Measurements from ENCODE around the gene NEK6.

Gene NEK6

DNA sequence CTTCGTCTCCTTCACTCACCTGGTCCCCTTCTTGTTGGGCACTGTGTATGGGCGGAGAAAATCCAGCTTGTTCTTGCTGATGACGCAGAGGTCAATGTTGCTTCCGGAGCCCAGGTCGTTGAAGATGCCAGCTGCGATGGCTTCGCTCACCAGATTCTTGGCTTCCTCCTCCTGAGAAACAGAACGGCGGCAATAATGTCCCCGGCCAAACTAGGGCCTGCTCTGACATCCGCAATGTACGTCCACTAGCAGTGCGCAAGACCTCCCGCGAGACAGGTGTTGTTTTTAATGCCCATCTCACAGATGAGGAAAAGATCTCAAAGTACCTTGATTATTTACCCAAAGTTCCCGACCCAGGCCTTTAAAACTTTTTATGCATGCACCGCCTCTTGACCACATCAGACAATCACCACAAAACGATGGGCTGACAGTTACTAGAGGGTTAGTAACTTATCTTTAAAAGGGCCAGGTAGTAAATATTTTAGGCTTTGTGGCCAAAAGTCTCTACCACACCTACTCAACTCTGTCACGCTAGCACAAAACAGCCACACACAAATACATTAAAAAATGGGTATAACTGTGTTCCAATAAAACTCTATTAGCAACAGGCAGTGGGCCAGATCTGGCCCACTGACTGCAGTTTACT is 99.1 kb downstream of the NEK6 start:
- no peak overlapping the region for H3K4me2 ChIP-seq
- H4K20me1 ChIP-seq (ENCODE audit: insufficient read depth) = 0 out of 2 replicates have a peak, but pooled peaks cover 7% of the 10 kb centered on the region
- TF ChIP-seq, protein P1, sequence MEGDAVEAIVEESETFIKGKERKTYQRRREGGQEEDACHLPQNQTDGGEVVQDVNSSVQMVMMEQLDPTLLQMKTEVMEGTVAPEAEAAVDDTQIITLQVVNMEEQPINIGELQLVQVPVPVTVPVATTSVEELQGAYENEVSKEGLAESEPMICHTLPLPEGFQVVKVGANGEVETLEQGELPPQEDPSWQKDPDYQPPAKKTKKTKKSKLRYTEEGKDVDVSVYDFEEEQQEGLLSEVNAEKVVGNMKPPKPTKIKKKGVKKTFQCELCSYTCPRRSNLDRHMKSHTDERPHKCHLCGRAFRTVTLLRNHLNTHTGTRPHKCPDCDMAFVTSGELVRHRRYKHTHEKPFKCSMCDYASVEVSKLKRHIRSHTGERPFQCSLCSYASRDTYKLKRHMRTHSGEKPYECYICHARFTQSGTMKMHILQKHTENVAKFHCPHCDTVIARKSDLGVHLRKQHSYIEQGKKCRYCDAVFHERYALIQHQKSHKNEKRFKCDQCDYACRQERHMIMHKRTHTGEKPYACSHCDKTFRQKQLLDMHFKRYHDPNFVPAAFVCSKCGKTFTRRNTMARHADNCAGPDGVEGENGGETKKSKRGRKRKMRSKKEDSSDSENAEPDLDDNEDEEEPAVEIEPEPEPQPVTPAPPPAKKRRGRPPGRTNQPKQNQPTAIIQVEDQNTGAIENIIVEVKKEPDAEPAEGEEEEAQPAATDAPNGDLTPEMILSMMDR (conservative IDR thresholded peaks at IDR 0.05; ENCODE audit: low read depth, low read length) = no peak
- no peaks in the 10 kb centered on the region for H3K27me3 ChIP-seq (ENCODE audit: insufficient read depth, low read depth)
- peaks cover 22% of the 10 kb centered on the region; the same call in 1 of the 2 replicates for H3K79me2 ChIP-seq (ENCODE audit: insufficient read depth, low read depth)
- H3K27ac ChIP-seq = no peak overlapping the region
- H3K9ac ChIP-seq = no peak overlapping the region
- no peaks in the 10 kb centered on the region for H3K36me3 ChIP-seq (ENCODE audit: insufficient read depth)
- no peak overlapping the region for H2AFZ ChIP-seq (ENCODE audit: low read depth)
- no peak overlapping the region for H3K4me3 ChIP-seq (IDR thresholded peaks at IDR 0.05; ENCODE audit: insufficient read depth, low read depth, low read length)
- no peaks in the 10 kb centered on the region for H3K4me1 ChIP-seq (ENCODE audit: low read depth, poor library complexity, severe bottlenecking)

DNA sequence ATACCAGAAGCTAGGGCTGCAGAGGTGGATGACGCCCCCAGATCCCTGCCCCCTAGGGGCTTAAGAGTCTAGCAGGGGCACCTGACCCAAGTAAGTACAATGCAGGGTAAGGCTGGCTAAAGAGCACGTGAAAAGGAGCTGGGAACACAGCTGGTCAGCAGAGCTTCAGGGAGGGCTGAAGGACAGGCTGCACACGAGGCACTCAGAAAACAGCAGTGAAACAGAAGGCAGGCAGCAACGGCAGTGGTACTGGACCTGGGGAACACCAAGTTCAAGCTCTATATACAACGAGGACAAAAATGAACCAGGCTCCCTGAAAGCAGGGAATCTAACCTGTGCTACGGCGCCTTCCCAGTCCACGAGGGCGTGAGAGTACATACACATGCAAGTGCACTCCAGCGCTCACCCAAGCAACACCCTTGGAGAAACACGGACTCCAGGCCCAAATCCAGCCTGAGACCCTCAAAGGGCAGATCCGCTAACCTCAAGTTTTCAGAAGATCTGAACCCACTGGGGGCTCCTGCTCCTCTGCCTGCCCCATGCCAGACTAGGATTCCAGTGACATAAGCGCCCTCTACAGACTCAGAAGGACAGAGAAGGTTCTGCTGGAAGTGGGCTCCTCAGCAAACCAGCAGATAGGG is 100.1 kb downstream of the NEK6 start:
- H3K9ac ChIP-seq = no peak overlapping the region
- H3K36me3 ChIP-seq (ENCODE audit: insufficient read depth) = no peaks in the 10 kb centered on the region

DNA sequence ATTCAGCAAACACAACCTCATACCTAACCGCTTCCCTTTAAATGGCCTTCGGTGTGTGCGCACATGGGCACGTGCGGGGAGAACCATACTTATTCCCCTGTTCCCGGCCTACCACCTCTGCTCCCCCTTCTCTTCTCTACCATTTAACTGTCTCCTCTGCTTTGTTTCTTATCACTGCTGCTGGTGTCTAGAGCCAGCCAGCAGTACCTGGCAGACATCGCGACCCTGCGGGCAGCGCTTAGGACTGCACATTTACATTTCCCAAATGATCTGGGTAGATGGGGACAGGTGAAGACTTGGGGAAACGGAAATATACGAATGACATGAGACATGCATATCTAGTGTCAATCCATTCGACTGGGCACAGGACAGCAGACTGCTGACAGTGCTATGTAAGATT is 100.9 kb downstream of the NEK6 start:
- H2AFZ ChIP-seq (ENCODE audit: low read depth) = no peak overlapping the region
- no peak overlapping the region for H3K4me3 ChIP-seq (IDR thresholded peaks at IDR 0.05; ENCODE audit: insufficient read depth, low read depth, low read length)
- no peak overlapping the region for H3K9ac ChIP-seq
- no peaks in the 10 kb centered on the region for H3K36me3 ChIP-seq (ENCODE audit: insufficient read depth)
- no peak overlapping the region for H3K27ac ChIP-seq
- H3K4me1 ChIP-seq (ENCODE audit: low read depth, poor library complexity, severe bottlenecking) = no peaks in the 10 kb centered on the region
- peaks cover 22% of the 10 kb centered on the region; the same call in 1 of the 2 replicates for H3K79me2 ChIP-seq (ENCODE audit: insufficient read depth, low read depth)
- 0 out of 2 replicates have a peak, but pooled peaks cover 7% of the 10 kb centered on the region for H4K20me1 ChIP-seq (ENCODE audit: insufficient read depth)
- H3K27me3 ChIP-seq (ENCODE audit: insufficient read depth, low read depth) = no peaks in the 10 kb centered on the region
- H3K4me2 ChIP-seq = no peak overlapping the region
- TF ChIP-seq, protein P1 (conservative IDR thresholded peaks at IDR 0.05; ENCODE audit: low read depth, low read length) = no peak

More for the DNA sequence above, 100.1 kb downstream of the NEK6 start:
- Histone ChIP-seq H3K4me1 (ENCODE audit: low read depth, poor library complexity, severe bottlenecking) (no peaks in the 10 kb centered on the region), H3K27me3 (ENCODE audit: insufficient read depth, low read depth) (no peaks in the 10 kb centered on the region), H3K4me2 (no peak overlapping the region), H3K79me2 (ENCODE audit: insufficient read depth, low read depth) (peaks cover 22% of the 10 kb centered on the region; the same call in 1 of the 2 replicates), H3K27ac (no peak overlapping the region), H3K4me3 (IDR thresholded peaks at IDR 0.05; ENCODE audit: insufficient read depth, low read depth, low read length) (no peak overlapping the region), H2AFZ (ENCODE audit: low read depth) (no peak overlapping the region), H4K20me1 (ENCODE audit: insufficient read depth) (0 out of 2 replicates have a peak, but pooled peaks cover 7% of the 10 kb centered on the region)
- TF ChIP-seq, protein P1 (conservative IDR thresholded peaks at IDR 0.05; ENCODE audit: low read depth, low read length) = no peak

DNA sequence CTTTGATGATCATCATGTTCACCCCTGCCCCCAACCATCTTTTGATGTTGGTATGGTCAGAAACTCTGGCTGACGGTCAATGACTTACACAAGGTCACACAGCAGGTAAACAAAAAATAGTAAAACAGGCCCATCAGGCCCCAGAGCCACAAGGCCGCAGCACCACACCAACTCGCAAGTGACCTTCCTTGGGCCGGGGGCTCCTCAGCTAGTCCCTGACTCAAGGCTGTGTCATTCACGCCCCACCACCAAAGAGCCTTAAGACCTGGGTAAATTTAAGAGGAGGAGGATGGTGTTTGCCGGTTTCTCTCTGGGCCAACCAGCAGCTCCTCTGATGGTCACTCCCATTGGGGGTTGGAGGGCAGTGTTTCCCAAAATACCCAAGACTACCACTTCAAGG is 101.7 kb downstream of the NEK6 start:
- Histone ChIP-seq H3K27me3 (ENCODE audit: insufficient read depth, low read depth) (no peaks in the 10 kb centered on the region), H3K9ac (no peak overlapping the region), H3K4me1 (ENCODE audit: low read depth, poor library complexity, severe bottlenecking) (no peaks in the 10 kb centered on the region), H3K36me3 (ENCODE audit: insufficient read depth) (no peaks in the 10 kb centered on the region), H3K27ac (no peak overlapping the region), H3K4me3 (IDR thresholded peaks at IDR 0.05; ENCODE audit: insufficient read depth, low read depth, low read length) (no peak overlapping the region), H2AFZ (ENCODE audit: low read depth) (no peak overlapping the region), H3K79me2 (ENCODE audit: insufficient read depth, low read depth) (peaks cover 22% of the 10 kb centered on the region; the same call in 1 of the 2 replicates), H4K20me1 (ENCODE audit: insufficient read depth) (peaks cover 7% of the 10 kb centered on the region; the same call in 1 of the 2 replicates), H3K4me2 (no peak overlapping the region)
- TF ChIP-seq, protein P1 (conservative IDR thresholded peaks at IDR 0.05; ENCODE audit: low read depth, low read length) = no peak

Data from KMS-11 (cell line).